Hepatocyte (in vitro differentiated cells): Measurements from ENCODE around the gene TMX1. TPM values are rescaled to one million over a fixed set of nuclear protein-coding genes. Genes with fewer than 3 reads are reported as not detected.
A peak's percentile ranks its signal among the peaks of the same experiment; 100 is the strongest.

Experiments
- DNase-seq: peaks from one replicate; pipeline ENCODE4 v3.0.0-alpha.2; 2016; ENCODE audit warnings: low spot score
- H2AFZ ChIP-seq: fragments of 200-600 bp; sonication (generic); 2 replicates; pipeline ENCODE4 v1.6.0; 2016; ENCODE audit warnings: antibody characterized with exemption, mild to moderate bottlenecking
- H3K27ac ChIP-seq: fragments of 200-600 bp; sonication (generic); 2 replicates; pipeline ENCODE4 v1.5.1; 2016; ENCODE audit warnings: mild to moderate bottlenecking
- H3K27me3 ChIP-seq: fragments of 200-600 bp; sonication (generic); 2 replicates; pipeline ENCODE4 v1.6.1; 2016
- H3K36me3 ChIP-seq: fragments of 200-600 bp; sonication (generic); replicated peaks from 2 replicates; pipeline ENCODE4 v1.5.1; 2016; ENCODE audit warnings: low read depth; ENCODE audit not compliant: insufficient read depth
- H3K4me1 ChIP-seq: fragments of 200-600 bp; sonication (generic); 2 replicates; pipeline ENCODE4 v1.5.1; 2016; ENCODE audit warnings: mild to moderate bottlenecking, moderate library complexity; ENCODE audit not compliant: insufficient read depth
- H3K4me2 ChIP-seq: fragments of 200-600 bp; sonication (generic); 2 replicates; pipeline ENCODE4 v1.6.0; 2016
- H3K4me3 ChIP-seq: fragments of 200-600 bp; sonication (generic); 2 replicates; pipeline ENCODE4 v1.5.1; 2016; ENCODE audit warnings: mild to moderate bottlenecking
- H3K79me2 ChIP-seq: fragments of 200-600 bp; sonication (generic); 2 replicates; pipeline ENCODE4 v1.6.0; 2017; ENCODE audit warnings: mild to moderate bottlenecking
- H3K9me2 ChIP-seq: fragments of 200-600 bp; sonication (generic); replicated peaks from 2 replicates; pipeline ENCODE4 v1.6.0; 2017; ENCODE audit warnings: mild to moderate bottlenecking; ENCODE audit not compliant: insufficient read depth
- H3K9me3 ChIP-seq: fragments of 200-600 bp; sonication (generic); 2 replicates; pipeline ENCODE4 v1.5.1; 2016; ENCODE audit warnings: low read depth, mild to moderate bottlenecking
- H4K20me1 ChIP-seq: fragments of 200-600 bp; sonication (generic); 2 replicates; pipeline ENCODE4 v1.6.0; 2016; ENCODE audit warnings: mild to moderate bottlenecking; ENCODE audit not compliant: insufficient read depth, poor library complexity, severe bottlenecking
- EZH2 ChIP-seq: fragments of 200-600 bp; sonication (generic); IDR thresholded peaks from 2 replicates; pipeline ENCODE4 v1.6.1; 2016; ENCODE audit warnings: antibody characterized with exemption, mild to moderate bottlenecking, borderline replicate concordance
- EZH2phosphoT487 ChIP-seq: fragments of 200-600 bp; sonication (generic); IDR thresholded peaks from one replicate; pipeline ENCODE4 v1.6.1; 2018; ENCODE audit warnings: antibody characterized with exemption, mild to moderate bottlenecking, low read depth, moderate library complexity; ENCODE audit not compliant: unreplicated experiment, severe bottlenecking
- WGBS: methylation state at CpG from one replicate; pipeline ENCODE4 v1.1.6; 2016; ENCODE audit warnings: low lambda C conversion rate; ENCODE audit errors: missing lambda C conversion rate; 5-methylcytosine and 5-hydroxymethylcytosine counted together
- polyA plus RNA-seq: library from polyadenylated mRNA; unstranded; fragments of >200 nt; fragmentation: Nextera tagmentation; extraction: Ambion mirVana; gene quantifications from 2 replicates; pipeline ENCODE4 v1.2.1, GENCODE V29; 2016
- total RNA-seq: library from RNA; depleted of rRNA; stranded (reverse); fragments of >200 nt; gene quantifications from 2 replicates; pipeline ENCODE4 v1.2.3, GENCODE V29; 2014
- TF ChIP-seq, protein P1 (sequence below): fragments of 200-600 bp; sonication (generic); IDR thresholded peaks from 2 replicates; pipeline ENCODE4 v1.5.1; 2016; ENCODE audit warnings: antibody characterized with exemption, mild to moderate bottlenecking; ENCODE audit not compliant: poor library complexity

TMX1 gene
- total and polyA plus RNA-seq, 2 experiments from 2014 or later, result 39.9 to 48.6 TPM

DNA sequence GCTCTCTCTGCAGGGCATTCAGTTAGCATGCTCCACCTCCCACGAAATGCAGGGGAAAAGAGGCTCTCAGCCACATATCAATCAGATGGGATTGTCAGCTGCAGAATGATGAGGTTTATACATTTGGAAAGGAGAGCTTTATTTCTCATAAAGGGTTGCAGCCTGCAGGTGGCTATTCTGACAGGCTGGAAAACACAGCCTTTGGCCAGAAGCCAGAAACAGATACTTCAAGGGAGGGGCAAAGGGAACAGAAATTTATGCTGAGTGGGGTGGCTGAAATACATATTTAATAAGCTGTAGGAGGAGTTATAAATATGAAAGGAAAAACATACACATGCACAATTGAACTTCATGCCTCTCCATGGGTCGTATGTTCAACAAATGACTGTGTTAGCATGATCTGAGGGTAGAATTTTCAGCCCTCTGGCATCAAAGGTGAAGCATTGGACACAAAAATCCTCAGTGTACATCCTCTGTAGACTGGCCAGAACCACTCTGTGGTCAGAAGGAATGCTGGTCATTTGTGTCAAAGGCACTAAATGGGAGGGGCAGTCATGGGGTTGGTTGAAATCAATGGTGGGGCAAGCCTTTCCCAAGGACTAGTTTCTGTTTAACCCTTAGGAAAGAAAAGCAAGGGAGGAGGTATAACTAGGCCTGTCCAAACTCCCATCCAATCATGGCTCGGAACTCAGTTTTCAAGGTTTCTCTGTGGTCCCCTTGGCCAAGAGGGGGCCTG is 62.4 kb downstream of the TMX1 start:
- H3K79me2 ChIP-seq, result no peaks in the 10 kb centered on the region
- WGBS, result 89% methylated on average over 3 of the region's 3 CpGs
- H3K36me3 ChIP-seq, result no peaks in the 10 kb centered on the region
- no peaks in the 10 kb centered on the region for H3K27me3 ChIP-seq
- H3K4me1 ChIP-seq, result peaks cover 4% of the 10 kb centered on the region
- DNase-seq, result no peak
- no peak overlapping the region for H2AFZ ChIP-seq
- H4K20me1 ChIP-seq, result no peaks in the 10 kb centered on the region
- TF ChIP-seq EZH2phosphoT487 (no peak), EZH2 (no peak)
- TF ChIP-seq, protein P1, sequence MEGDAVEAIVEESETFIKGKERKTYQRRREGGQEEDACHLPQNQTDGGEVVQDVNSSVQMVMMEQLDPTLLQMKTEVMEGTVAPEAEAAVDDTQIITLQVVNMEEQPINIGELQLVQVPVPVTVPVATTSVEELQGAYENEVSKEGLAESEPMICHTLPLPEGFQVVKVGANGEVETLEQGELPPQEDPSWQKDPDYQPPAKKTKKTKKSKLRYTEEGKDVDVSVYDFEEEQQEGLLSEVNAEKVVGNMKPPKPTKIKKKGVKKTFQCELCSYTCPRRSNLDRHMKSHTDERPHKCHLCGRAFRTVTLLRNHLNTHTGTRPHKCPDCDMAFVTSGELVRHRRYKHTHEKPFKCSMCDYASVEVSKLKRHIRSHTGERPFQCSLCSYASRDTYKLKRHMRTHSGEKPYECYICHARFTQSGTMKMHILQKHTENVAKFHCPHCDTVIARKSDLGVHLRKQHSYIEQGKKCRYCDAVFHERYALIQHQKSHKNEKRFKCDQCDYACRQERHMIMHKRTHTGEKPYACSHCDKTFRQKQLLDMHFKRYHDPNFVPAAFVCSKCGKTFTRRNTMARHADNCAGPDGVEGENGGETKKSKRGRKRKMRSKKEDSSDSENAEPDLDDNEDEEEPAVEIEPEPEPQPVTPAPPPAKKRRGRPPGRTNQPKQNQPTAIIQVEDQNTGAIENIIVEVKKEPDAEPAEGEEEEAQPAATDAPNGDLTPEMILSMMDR, result no peak
- H3K4me3 ChIP-seq, result no peak overlapping the region
- no peak overlapping the region for H3K27ac ChIP-seq
- H3K9me2 ChIP-seq, result no peaks in the 10 kb centered on the region
- no peak overlapping the region for H3K4me2 ChIP-seq
- no peaks in the 10 kb centered on the region for H3K9me3 ChIP-seq

DNA sequence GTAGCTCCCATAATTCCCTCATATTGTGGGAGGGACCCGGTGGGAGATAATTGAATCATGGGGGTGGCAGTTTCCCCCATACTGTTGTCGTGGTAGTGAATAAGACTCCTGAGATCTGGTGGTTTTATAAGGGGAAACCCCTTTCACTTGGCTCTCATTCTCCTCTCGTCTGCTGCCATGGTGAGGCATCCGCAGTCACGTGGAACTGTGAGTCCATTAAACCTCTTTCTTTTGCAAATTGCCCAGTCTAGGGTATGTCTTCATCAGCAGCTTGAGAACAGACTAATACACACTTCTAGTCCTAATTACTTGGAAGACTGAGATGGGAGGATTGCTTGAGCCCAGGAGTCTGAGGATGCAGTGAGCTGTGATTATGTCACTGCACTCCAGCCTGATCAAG is 64.4 kb downstream of the TMX1 start:
- no peaks in the 10 kb centered on the region for H3K9me3 ChIP-seq

DNA sequence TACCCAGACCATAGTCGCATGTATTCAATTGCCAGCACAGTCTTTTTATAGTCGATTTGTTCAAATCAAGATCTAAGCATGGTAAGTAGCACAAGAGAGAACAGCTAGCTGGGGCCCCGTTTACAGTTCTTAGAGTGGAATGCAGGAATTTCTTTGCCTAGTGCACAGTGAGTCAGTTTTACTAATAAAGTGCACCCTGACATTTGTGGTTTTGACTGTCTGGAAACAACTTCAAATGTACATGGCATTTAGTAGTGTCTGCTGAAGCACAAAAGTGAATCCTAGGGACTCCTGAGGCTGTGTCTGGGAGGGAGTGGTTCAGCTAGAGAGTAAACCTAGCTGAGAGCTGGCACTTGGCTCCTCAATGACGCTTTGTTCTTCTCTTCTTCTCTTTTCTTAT is 64.9 kb downstream of the TMX1 start:
- Histone ChIP-seq H3K27me3 (no peaks in the 10 kb centered on the region), H3K4me1 (peaks cover 4% of the 10 kb centered on the region), H2AFZ (no peak overlapping the region), H3K36me3 (no peaks in the 10 kb centered on the region), H3K79me2 (no peaks in the 10 kb centered on the region), H3K4me2 (peak overlapping the region; percentile 12), H3K9me3 (no peaks in the 10 kb centered on the region), H3K27ac (peak overlapping the region; percentile 20), H3K9me2 (no peaks in the 10 kb centered on the region), H3K4me3 (no peak overlapping the region), H4K20me1 (no peaks in the 10 kb centered on the region)
- WGBS, result 43% methylated on average over 4 of the region's 4 CpGs
- peak; percentile 61 for DNase-seq
- TF ChIP-seq EZH2, result no peak
- TF ChIP-seq, protein P1, result no peak
- no peak for TF ChIP-seq EZH2phosphoT487

More for the DNA sequence above, 64.4 kb downstream of the TMX1 start:
- no peak overlapping the region for H3K4me3 ChIP-seq
- H3K4me2 ChIP-seq, result peak overlapping the region; percentile 12
- TF ChIP-seq, protein P1, result no peak
- TF ChIP-seq EZH2, result no peak
- no peak for TF ChIP-seq EZH2phosphoT487
- no peaks in the 10 kb centered on the region for H3K36me3 ChIP-seq
- 80% methylated on average over 5 of the region's 5 CpGs for WGBS
- no peaks in the 10 kb centered on the region for H3K27me3 ChIP-seq
- no peaks in the 10 kb centered on the region for H4K20me1 ChIP-seq
- no peaks in the 10 kb centered on the region for H3K9me2 ChIP-seq
- peak overlapping the region; percentile 5 for H3K27ac ChIP-seq
- no peaks in the 10 kb centered on the region for H3K79me2 ChIP-seq
- DNase-seq, result no peak
- H3K4me1 ChIP-seq, result peaks cover 4% of the 10 kb centered on the region
- no peak overlapping the region for H2AFZ ChIP-seq
